DMS153 treated with DMSO at 0.1 percent for 48 hours (cell line): ENCODE measurements around the gene LHX4.

Experiments used
- DNase-seq: peaks from one replicate; lab custom pipeline; 2025; ENCODE audit not compliant: unreplicated experiment; lab: John Stamatoyannopoulos, UW

LHX4 gene

GRCh38 chr1:180270530-180271271 is 40.6 kb downstream of the LHX4 start:
- no peak for DNase-seq

- DNase-seq = no peak
These were observed 41.5 kb downstream of the LHX4 start for GRCh38 chr1:180271272-180272255.

GRCh38 chr1:180272395-180272794 is 42.3 kb downstream of the LHX4 start:
- no peak for DNase-seq

GRCh38 chr1:180273066-180273465 is 43.0 kb downstream of the LHX4 start:
- DNase-seq = no peak

GRCh38 chr1:180274221-180274620 is 44.2 kb downstream of the LHX4 start:
- DNase-seq = no peak

GRCh38 chr1:180275726-180276125 is 45.7 kb downstream of the LHX4 start:
- no peak for DNase-seq

GRCh38 chr1:180277476-180278193 is 47.6 kb downstream of the LHX4 start:
- no peak for DNase-seq

GRCh38 chr1:180278194-180278515 is 48.1 kb downstream of the LHX4 start:
- no peak for DNase-seq

- DNase-seq = no peak
These were observed 48.7 kb downstream of the LHX4 start for GRCh38 chr1:180278596-180279395.

GRCh38 chr1:180279651-180280050 is 49.6 kb downstream of the LHX4 start:
- DNase-seq = no peak

GRCh38 chr1:180280617-180281016 is 50.6 kb downstream of the LHX4 start:
- DNase-seq = no peak

GRCh38 chr1:180281490-180281889 is 51.4 kb downstream of the LHX4 start:
- DNase-seq = no peak

GRCh38 chr1:180282401-180283044 is 52.5 kb downstream of the LHX4 start:
- DNase-seq = no peak

GRCh38 chr1:180283098-180283497 is 53.0 kb downstream of the LHX4 start:
- no peak for DNase-seq

- DNase-seq = no peak
These were observed 56.4 kb downstream of the LHX4 start for GRCh38 chr1:180286417-180286816.

GRCh38 chr1:180287988-180288705 is 58.1 kb downstream of the LHX4 start:
- DNase-seq = no peak

- no peak for DNase-seq
These were observed 58.9 kb downstream of the LHX4 start for GRCh38 chr1:180288940-180289339.

- DNase-seq = no peak
These were observed 60.4 kb downstream of the LHX4 start for GRCh38 chr1:180290265-180291001.

GRCh38 chr1:180291004-180291403 is 60.9 kb downstream of the LHX4 start:
- no peak for DNase-seq
